GM12878 (cell line): ENCODE data around the gene UCKL1. TPM values are rescaled to one million over a fixed set of nuclear protein-coding genes. Genes with fewer than 3 reads are reported as not detected.

Source experiments
- BCL3 ChIP-seq: IDR thresholded peaks from 2 replicates; pipeline ENCODE4 v1.6.1; 2011; ENCODE audit warnings: borderline replicate concordance, low read depth, mild to moderate bottlenecking, moderate library complexity, low read length; ENCODE audit not compliant: insufficient read depth, poor library complexity, severe bottlenecking
- CBX5 ChIP-seq: sonication (generic); IDR thresholded peaks from 2 replicates; pipeline ENCODE4 v1.6.1; 2016; ENCODE audit warnings: low read depth, moderate library complexity, mild to moderate bottlenecking, inconsistent platforms
- FOXM1 ChIP-seq: IDR thresholded peaks from 2 replicates; pipeline ENCODE4 v1.6.1; 2012; ENCODE audit warnings: low read depth, mild to moderate bottlenecking, inconsistent platforms, low read length, moderate library complexity
- GABPA ChIP-seq: IDR thresholded peaks from 2 replicates; pipeline ENCODE4 v1.6.1; 2014; ENCODE audit warnings: antibody characterized with exemption, low read depth, mild to moderate bottlenecking, inconsistent platforms
- LARP7 ChIP-seq: fragments of 450-650 bp; IDR thresholded peaks from 2 replicates; pipeline ENCODE4 v1.6.1; 2017; ENCODE audit warnings: mild to moderate bottlenecking
- MAX ChIP-seq: IDR thresholded peaks from 2 replicates; pipeline ENCODE4 v1.6.1; 2012; ENCODE audit warnings: low read depth, low read length, improper control_type of control experiment
- MTA2 ChIP-seq: fragments of 450-650 bp; IDR thresholded peaks from 2 replicates; pipeline ENCODE4 v1.6.1; 2016; ENCODE audit warnings: low read depth, mild to moderate bottlenecking, moderate library complexity
- PML ChIP-seq: IDR thresholded peaks from 2 replicates; pipeline ENCODE4 v1.6.1; 2012; ENCODE audit warnings: low read length, inconsistent platforms
- POLR2A ChIP-seq: IDR thresholded peaks from 2 replicates; pipeline ENCODE4 v1.6.1; 2011; ENCODE audit warnings: low read depth, mild to moderate bottlenecking, low read length
- RUNX3 ChIP-seq: IDR thresholded peaks from 2 replicates; pipeline ENCODE4 v1.6.1; 2012; ENCODE audit warnings: low read length, inconsistent platforms
- SP1 ChIP-seq: IDR thresholded peaks from one replicate; pipeline ENCODE4 v1.6.1; 2011; ENCODE audit warnings: low read depth, low read length
- SPI1 ChIP-seq: IDR thresholded peaks from 2 replicates; pipeline ENCODE4 v1.6.1; 2011; ENCODE audit warnings: low read depth, mild to moderate bottlenecking, low read length, moderate library complexity, borderline replicate concordance; ENCODE audit not compliant: insufficient read depth
- SUPT20H ChIP-seq: IDR thresholded peaks from 2 replicates; pipeline ENCODE4 v1.6.1; 2011; ENCODE audit warnings: low read depth, mild to moderate bottlenecking, low read length, moderate library complexity, borderline replicate concordance; ENCODE audit not compliant: control insufficient read depth
- TBL1XR1 ChIP-seq: IDR thresholded peaks from 2 replicates; pipeline ENCODE4 v1.6.1; 2012; ENCODE audit warnings: low read depth, low read length, improper control_type of control experiment
- TCF3 ChIP-seq: IDR thresholded peaks from 2 replicates; pipeline ENCODE4 v1.6.1; 2012; ENCODE audit warnings: low read depth, mild to moderate bottlenecking, low read length, borderline replicate concordance; ENCODE audit not compliant: insufficient read depth
- YY1 ChIP-seq: IDR thresholded peaks from 2 replicates; pipeline ENCODE4 v1.6.1; 2011; ENCODE audit warnings: low read depth, mild to moderate bottlenecking, low read length
- ZBTB33 ChIP-seq: fragments of 450-650 bp; IDR thresholded peaks from 2 replicates; pipeline ENCODE4 v1.6.1; 2017; ENCODE audit warnings: mild to moderate bottlenecking
- ZNF217 ChIP-seq: fragments of 450-650 bp; IDR thresholded peaks from 2 replicates; pipeline ENCODE4 v1.6.1; 2017; ENCODE audit warnings: antibody characterized with exemption, mild to moderate bottlenecking
- ZNF274 ChIP-seq: IDR thresholded peaks from one replicate; pipeline ENCODE4 v1.8.0; 2011; ENCODE audit not compliant: insufficient read length, insufficient read depth
- polyA plus RNA-seq, 11 experiments: library from polyadenylated mRNA; depleted of rRNA in 4 of 11; unstranded in 6 of 11; stranded (reverse) in 5 of 11; fragments of >200 nt; fragmentation: Nextera tagmentation in 4 of 11; fragmentation: Illumina TruSeq in 1 of 11; extraction: Ambion mirVana in 4 of 11; extraction: Trizol in 1 of 11; gene quantifications; 1 replicate in 1 of 11; 2 replicates in 10 of 11; pipeline versions ENCODE4 v1.2.1 to v1.2.3, GENCODE V29; 2011 to 2016; ENCODE audit warnings: inconsistent platforms in 2 of 11, missing spikeins in 2 of 11, low read depth in 1 of 11
- total RNA-seq, 4 experiments: library from RNA; depleted of rRNA in 3 of 4; stranded (reverse); fragments of >200 nt in 3 of 4; fragmentation: Illumina TruSeq in 1 of 4; extraction: Trizol in 1 of 4; gene quantifications; 2 replicates each; pipeline versions ENCODE4 v1.2.1 to v1.2.3, GENCODE V29; 2013 to 2021
- TF ChIP-seq, protein P1 (sequence below): fragments of 450-650 bp; IDR thresholded peaks from 2 replicates; pipeline ENCODE4 v1.6.1; 2014; ENCODE audit warnings: mild to moderate bottlenecking

Gene UCKL1
- total and polyA plus RNA-seq, 10 of the 15 experiments (the other 5 are each of a cell fraction or from before 2014, with no cell fraction given) = 2.4 to 36.3 (median 24.8) TPM

GRCh38 chr20:63973636-63974401 is 17.6 kb upstream of the UCKL1 start (continued):
- TF ChIP-seq ZBTB33 = peak; percentile 65; the same call in 1 of the 2 replicates
- no peak for TF ChIP-seq SPI1
- peak; percentile 68 for TF ChIP-seq POLR2A
- TF ChIP-seq MTA2 = 0 out of 2 replicates have a peak, but pooled peaks have one; percentile 22
- no peak for TF ChIP-seq FOXM1
- no peak for TF ChIP-seq PML
- TF ChIP-seq CBX5 = no peak
- TF ChIP-seq SUPT20H = no peak
- TF ChIP-seq ZNF217 = no peak
- TF ChIP-seq SP1 = no peak
- no peak for TF ChIP-seq TCF3
- TF ChIP-seq ZNF274 = no peak
- TF ChIP-seq TBL1XR1 = no peak
- TF ChIP-seq RUNX3 = no peak
- TF ChIP-seq BCL3 = no peak
- no peak; the same call in 1 of the 2 replicates for TF ChIP-seq MAX
- peak; percentile 64; the same call in 1 of the 2 replicates for TF ChIP-seq LARP7
- no peak for TF ChIP-seq GABPA
- TF ChIP-seq, protein P1, sequence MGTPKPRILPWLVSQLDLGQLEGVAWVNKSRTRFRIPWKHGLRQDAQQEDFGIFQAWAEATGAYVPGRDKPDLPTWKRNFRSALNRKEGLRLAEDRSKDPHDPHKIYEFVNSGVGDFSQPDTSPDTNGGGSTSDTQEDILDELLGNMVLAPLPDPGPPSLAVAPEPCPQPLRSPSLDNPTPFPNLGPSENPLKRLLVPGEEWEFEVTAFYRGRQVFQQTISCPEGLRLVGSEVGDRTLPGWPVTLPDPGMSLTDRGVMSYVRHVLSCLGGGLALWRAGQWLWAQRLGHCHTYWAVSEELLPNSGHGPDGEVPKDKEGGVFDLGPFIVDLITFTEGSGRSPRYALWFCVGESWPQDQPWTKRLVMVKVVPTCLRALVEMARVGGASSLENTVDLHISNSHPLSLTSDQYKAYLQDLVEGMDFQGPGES = no peak
- TF ChIP-seq YY1 = peak; percentile 60; the same call in 1 of the 2 replicates
- TF ChIP-seq, all 136 proteins: peak for 21
